ENCODE results near the gene QSER1.

QSER1 gene

GRCh38 chr11:32893343-32894148 is 935 bp downstream of the QSER1 start:
- TF ChIP-seq, protein P1, sequence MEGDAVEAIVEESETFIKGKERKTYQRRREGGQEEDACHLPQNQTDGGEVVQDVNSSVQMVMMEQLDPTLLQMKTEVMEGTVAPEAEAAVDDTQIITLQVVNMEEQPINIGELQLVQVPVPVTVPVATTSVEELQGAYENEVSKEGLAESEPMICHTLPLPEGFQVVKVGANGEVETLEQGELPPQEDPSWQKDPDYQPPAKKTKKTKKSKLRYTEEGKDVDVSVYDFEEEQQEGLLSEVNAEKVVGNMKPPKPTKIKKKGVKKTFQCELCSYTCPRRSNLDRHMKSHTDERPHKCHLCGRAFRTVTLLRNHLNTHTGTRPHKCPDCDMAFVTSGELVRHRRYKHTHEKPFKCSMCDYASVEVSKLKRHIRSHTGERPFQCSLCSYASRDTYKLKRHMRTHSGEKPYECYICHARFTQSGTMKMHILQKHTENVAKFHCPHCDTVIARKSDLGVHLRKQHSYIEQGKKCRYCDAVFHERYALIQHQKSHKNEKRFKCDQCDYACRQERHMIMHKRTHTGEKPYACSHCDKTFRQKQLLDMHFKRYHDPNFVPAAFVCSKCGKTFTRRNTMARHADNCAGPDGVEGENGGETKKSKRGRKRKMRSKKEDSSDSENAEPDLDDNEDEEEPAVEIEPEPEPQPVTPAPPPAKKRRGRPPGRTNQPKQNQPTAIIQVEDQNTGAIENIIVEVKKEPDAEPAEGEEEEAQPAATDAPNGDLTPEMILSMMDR (IDR thresholded peaks at IDR 0.05): peak; percentile 55

GRCh38 chr11:32894149-32894827 is 1.7 kb downstream of the QSER1 start:
- TF ChIP-seq, protein P1 (IDR thresholded peaks at IDR 0.05): no peak

DNA sequence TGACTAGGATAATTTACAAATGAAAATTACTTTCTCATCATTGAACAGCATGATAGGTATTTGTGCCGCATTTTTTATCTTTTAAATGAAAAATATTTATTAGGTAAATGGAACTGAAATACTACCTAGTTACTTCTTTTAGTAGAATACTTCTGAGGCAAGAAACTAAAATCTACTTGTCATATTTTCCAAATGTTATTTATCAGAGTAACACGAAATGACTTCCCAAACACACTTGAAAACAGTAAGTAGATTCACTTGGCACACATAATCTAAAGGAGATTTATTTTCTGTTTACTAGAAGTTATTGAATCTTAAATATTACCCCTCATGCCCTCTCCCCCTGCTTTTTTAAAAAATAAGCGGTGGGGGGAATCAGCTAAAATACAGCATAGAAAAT is 2.3 kb downstream of the QSER1 start:
- TF ChIP-seq, protein P1 (IDR thresholded peaks at IDR 0.05): no peak

DNA sequence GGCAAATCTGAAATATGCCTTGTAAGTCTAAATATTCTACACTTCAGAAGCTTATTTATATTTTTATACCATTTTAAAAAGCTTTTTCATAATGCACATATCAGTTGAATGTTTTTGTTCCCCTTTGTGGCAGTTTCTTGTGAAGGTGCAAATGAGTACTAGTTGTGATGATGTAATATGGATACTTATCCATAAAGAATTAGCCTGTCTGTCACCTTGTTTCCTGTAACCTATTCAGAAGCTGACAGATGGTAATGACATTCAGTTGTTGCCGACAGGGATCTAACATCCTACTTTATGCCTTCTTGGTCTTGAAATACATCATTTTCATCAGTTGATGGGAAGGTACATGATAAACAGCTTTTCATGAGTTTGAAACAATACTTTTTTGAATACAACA is 2.9 kb downstream of the QSER1 start:
- TF ChIP-seq, protein P1 (IDR thresholded peaks at IDR 0.05): no peak

DNA sequence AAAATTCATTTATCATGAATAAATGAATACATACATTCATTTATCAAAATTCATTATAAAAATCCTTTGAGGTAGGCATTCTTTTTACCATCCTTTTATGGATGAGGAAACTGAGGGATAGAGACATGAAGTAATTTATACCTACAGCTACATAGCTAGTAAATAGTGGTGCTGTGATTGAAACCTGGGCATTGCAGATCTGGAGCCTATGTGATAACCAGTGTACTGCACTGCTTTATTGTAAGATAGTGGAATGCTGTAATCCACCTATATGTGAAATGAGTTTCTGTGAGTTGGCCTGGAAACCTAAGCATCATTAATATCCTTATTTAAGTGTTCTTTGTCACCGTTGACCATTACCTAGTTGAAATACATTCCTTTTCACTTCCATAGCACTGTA is 4.5 kb downstream of the QSER1 start:
- TF ChIP-seq, protein P1 (IDR thresholded peaks at IDR 0.05): no peak

DNA sequence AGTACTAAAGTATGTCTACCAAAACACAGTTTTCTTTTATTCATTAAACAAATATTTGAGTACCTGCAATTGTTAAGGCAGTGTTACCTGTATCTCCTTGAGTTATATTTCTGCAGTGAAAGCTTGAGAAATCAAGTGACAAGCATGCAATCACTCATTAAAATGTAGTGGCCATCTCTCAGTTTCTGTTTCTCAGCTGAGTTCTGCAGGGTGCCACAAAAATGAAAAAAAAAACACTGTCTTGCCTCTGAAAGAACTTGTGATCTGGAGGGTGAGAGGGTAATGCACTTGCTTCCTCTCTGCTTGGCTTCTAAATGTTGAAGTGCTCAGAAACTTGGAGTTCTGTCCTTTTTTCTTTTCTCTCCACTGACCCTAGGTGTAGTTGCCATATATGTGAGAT is 6.8 kb downstream of the QSER1 start:
- TF ChIP-seq, protein P1 (IDR thresholded peaks at IDR 0.05): no peak

DNA sequence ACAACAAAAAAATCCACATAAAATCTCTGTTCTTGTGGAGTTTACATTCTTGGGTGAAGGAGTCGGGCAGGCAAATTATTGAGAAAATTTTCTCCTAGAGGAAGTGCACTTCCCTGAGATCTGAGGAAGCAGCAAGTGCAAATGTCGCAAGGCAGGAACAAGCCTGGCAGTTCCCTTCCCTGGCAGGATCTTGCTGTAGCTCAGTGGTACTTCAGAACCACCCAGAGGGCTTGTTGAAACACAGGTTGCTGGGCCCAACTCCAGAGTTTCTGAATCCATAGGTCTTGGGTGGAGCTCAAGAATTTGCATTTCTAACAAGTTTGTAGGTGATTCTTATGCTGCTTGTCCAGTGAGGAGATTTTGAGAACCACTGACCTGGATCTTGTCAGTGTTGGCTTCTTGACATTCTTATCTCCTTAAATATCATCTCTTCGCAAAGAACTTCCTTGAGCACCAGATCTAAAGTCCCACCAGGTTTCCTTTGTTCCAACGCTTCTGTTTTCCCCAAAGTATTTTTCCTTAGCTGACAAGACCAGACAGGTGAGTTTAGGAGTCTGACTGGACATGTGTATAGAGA is 9.6 kb downstream of the QSER1 start:
- TF ChIP-seq, protein P1 (IDR thresholded peaks at IDR 0.05): no peak
